Caki2 (cell line): ENCODE data around the gene NPY. TPM values are rescaled to one million over a fixed set of nuclear protein-coding genes. Genes with fewer than 3 reads are reported as not detected.
A peak's percentile ranks its signal among the peaks of the same experiment; 100 is the strongest.

Experiments
- DNase-seq: peaks from one replicate; pipeline ENCODE4 v3.0.0-alpha.2; 2015; ENCODE audit warnings: low read depth
- in situ Hi-C: cut with HindIII; loops from 2 replicates; pipeline ENCODE4 v1.10.0; 2016; ENCODE audit warnings: low sequenced_read_pairs, low pct_unique_long_range_greater_than_20kb, mixed read lengths
- total RNA-seq: library from RNA; depleted of rRNA; stranded (reverse); fragments of >200 nt; shearing (Covaris generic); gene quantifications from 2 replicates; pipeline ENCODE4 v1.2.3, GENCODE V29; 2014; ENCODE audit warnings: low replicate concordance

The NPY gene
- total RNA-seq, 1 experiment from 2014 or later = not detected

DNA sequence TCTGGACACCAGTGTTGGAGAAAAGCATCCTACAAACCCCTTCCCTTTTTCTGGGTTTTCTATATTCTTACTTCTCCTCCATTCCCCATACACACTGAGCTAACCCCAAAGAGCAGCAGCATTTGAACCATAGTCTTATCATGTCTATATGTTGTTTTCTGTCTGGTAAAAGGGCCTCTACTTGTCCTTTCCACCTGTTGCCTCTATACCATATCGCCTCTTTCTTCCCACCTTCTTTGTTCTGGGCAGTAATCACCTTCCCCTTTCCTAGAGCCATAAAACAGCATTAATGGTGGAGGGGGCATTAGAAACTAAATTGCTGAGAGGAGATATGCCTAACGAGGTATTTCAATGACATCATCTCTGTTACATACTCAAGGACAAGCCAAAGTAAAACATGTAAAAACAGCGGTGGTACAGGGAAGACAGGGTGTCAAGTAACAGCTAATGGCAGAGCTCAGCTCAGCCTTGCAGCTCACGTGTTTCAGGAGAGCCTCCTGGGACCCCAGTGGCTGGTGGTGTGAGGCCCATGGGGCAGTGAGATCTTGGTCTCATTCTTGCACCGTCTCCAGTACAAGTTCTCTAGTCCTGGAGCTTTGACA lies 20.6 kb downstream of the NPY start:
- in situ Hi-C loops = no loop called here
- no peak for DNase-seq

- in situ Hi-C loops = no loop called here
- DNase-seq = no peak
These were observed 23.3 kb downstream of the NPY start for GRCh38 chr7:24307326-24307725.

DNA sequence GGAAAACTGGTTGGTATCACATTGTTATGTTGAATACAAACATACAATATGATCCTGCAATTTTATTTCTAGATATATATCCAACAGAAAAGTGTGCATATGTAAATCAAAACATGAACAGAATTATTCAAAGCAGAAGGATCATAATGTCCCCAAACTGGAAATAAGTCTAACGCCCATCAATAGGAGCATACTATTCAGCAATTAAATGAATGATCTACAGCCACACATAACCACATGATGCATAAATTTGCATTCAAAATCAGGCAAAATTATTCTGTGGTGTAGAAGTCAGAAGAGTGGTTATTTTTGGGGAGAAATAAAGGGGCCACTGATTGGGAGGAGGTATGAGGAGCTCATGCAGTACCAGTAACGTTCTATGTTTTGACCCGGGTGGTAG lies 28.6 kb downstream of the NPY start:
- in situ Hi-C loops = no loop called here
- no peak for DNase-seq

DNA sequence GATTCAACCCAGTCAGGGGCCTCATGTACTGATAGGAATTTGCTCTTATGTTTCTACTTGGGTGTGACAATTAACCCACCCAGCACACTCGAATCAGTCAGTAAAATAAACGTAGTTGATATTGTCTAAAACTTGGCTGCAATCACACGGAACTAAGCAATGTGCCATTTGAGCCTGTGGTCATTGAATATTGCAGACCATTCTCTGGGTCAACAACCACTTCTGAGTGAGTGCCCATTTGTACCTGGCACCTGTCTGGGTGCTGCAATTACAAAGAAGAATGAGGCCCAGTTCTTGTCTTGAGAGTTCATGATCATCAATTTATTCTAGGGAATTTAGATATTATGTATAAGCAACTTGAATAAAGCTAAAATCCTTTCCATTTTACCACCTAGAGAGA lies 29.8 kb downstream of the NPY start:
- DNase-seq = no peak
- in situ Hi-C loops = no loop called here

GRCh38 chr7:24316340-24316739 lies 32.4 kb downstream of the NPY start:
- in situ Hi-C loops = no loop called here
- DNase-seq = no peak

GRCh38 chr7:24318326-24318725 lies 34.3 kb downstream of the NPY start:
- in situ Hi-C loops = no loop called here
- DNase-seq = peak; percentile 4

- DNase-seq = no peak
- in situ Hi-C loops = no loop called here
These were observed 35.2 kb downstream of the NPY start for GRCh38 chr7:24319209-24319608.

DNA sequence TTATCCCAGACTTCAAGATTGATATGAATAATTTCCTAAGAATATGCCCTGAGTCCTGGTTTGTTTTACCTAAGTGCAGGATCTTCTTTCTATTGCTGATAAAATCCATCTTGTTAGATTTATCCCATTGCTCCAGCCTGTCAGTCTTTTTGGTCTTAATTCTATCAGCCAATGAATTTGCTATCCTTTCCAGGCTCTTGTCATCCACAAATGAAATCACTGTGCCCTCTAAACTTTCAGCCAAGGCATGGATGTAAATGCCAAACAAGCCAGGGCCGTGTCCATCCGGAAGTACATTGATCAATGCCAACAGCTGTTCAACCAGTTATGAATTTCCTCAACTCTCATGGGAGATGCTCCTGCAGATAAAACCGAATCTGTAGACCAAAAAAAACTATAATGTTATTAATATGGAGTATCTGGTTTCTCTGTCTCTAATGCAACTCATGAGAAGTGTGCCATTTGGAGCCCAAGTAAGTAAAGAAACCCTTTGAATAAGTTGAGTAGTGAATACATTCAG lies 40.0 kb downstream of the NPY start:
- no peak for DNase-seq
- in situ Hi-C loops = no loop called here

- in situ Hi-C loops = no loop called here
- DNase-seq = no peak
These were observed 41.7 kb downstream of the NPY start for GRCh38 chr7:24325708-24326107.

GRCh38 chr7:24328050-24328449 lies 44.1 kb downstream of the NPY start:
- DNase-seq = no peak
- in situ Hi-C loops = no loop called here

GRCh38 chr7:24328894-24329293 lies 44.9 kb downstream of the NPY start:
- no peak for DNase-seq
- in situ Hi-C loops = no loop called here

DNA sequence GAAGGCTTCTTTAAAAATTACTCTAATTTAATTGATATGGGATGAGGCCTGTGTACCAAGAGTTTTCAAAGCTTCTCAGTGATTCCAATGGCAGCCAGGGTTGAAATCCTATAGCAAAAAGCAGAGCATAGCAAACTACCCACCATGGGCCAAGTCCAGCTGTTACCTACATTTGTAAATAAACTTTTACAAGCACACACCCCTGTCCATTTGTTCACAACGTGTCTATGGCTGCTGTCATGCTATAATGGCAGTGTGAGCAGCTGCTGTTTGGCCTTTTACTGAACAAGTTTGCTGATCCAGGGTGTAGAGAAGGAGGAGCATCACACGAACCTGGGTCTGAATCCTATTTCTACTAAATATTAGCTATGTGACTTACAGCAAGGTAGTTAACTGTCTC lies 50.0 kb downstream of the NPY start:
- DNase-seq = no peak
- in situ Hi-C loops = no loop called here

DNA sequence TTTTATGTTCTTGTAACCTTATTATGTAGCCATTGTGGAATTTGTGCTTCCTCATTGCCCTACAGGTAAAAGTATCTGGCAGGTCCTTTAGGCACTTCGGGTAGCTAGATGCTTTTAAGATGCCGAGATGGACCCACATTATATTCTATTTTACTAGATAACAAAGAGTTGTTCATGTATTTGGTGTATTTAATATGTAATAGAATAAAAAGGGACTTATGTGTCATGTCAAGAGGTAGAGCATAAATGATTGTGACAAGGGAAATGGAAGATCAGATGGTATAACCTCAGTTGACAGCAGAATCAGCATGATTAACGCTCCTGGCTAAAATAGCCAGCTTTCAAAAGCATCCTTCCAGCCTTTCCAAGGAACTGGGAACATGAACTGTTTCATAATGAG lies 50.6 kb downstream of the NPY start:
- in situ Hi-C loops = no loop called here
- no peak for DNase-seq

DNA sequence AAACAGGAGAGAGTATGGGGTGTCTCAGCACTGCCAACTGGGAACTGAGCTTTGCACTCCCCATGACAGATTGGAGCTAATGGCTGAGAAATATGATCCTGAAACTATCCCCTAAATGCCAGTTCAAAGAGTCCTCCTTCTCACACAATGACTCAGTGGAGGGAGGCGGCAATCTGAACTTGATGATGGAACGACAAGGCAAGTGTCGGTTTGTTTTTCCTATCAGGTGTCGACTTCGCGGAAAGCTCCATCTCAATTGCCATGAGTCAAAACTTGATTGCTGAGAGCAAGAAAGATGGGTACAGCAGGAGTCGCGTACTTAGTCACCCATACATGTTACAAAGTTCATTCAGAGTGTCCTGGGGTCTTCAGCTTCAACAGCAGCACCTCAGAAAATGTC lies 52.5 kb downstream of the NPY start:
- no peak for DNase-seq
- in situ Hi-C loops = no loop called here

- in situ Hi-C loops = no loop called here
- no peak for DNase-seq
These were observed 53.2 kb downstream of the NPY start for GRCh38 chr7:24337180-24337579.

GRCh38 chr7:24339575-24339974 lies 55.6 kb downstream of the NPY start:
- no peak for DNase-seq
- in situ Hi-C loops = no loop called here

DNA sequence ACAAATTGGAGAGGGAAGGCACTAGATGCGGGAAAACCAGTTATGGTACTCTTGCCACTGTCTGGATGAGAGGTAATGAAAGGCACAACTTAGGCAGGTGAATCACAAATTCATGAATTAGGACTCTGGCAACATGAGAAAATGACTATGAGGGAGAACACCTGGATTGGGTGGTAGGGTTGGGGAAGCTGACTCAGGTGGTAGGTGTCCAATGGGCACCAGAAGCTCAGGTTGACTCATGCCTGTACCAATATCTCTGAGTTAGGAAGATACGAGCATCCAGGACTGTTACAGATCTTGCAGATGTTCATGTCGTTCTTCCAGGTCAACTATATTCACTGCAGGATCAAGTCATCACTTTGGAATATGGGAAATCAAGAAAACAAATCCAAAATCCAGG lies 56.7 kb downstream of the NPY start:
- no peak for DNase-seq
- in situ Hi-C loops = no loop called here
